ENCODE results near the gene RAB5IF. TPM values are rescaled to one million over a fixed set of nuclear protein-coding genes. Genes with fewer than 3 reads are reported as not detected.

RAB5IF gene
- total RNA-seq, 1 donor from 2014 or later = 112 TPM

Other genes with a start within 250 kb of the RAB5IF start
- gene MYL9, start 64.3 kb upstream of the RAB5IF start, total RNA-seq = 0.26 TPM in 1 of 2 replicates, not detected in the other
- gene TGIF2, start 32.2 kb upstream of the RAB5IF start, total RNA-seq = 50.9 and 55.4 TPM in 2 replicates
- gene SLA2, start 40.4 kb downstream of the RAB5IF start, total RNA-seq = 62.0 and 64.0 TPM in 2 replicates
- gene NDRG3, start 140.3 kb downstream of the RAB5IF start, total RNA-seq = 21.3 and 21.9 TPM in 2 replicates
- 23.2 and 29.0 TPM in 2 replicates for gene DSN1, start 168.0 kb downstream of the RAB5IF start, total RNA-seq